COLO829 (cell line): ENCODE results near the gene AOX1.
A peak's percentile ranks its signal among the peaks of the same experiment; 100 is the strongest.
"Not testable (repeated sequence)": the region's sequence is repeated elsewhere in the genome, so short reads cannot be mapped to it uniquely, and the experiment has no call there.

Experiments used
- DNase-seq: peaks from one replicate; pipeline ENCODE4 v3.0.0; 2012; ENCODE audit warnings: low spot score

Gene AOX1

DNA sequence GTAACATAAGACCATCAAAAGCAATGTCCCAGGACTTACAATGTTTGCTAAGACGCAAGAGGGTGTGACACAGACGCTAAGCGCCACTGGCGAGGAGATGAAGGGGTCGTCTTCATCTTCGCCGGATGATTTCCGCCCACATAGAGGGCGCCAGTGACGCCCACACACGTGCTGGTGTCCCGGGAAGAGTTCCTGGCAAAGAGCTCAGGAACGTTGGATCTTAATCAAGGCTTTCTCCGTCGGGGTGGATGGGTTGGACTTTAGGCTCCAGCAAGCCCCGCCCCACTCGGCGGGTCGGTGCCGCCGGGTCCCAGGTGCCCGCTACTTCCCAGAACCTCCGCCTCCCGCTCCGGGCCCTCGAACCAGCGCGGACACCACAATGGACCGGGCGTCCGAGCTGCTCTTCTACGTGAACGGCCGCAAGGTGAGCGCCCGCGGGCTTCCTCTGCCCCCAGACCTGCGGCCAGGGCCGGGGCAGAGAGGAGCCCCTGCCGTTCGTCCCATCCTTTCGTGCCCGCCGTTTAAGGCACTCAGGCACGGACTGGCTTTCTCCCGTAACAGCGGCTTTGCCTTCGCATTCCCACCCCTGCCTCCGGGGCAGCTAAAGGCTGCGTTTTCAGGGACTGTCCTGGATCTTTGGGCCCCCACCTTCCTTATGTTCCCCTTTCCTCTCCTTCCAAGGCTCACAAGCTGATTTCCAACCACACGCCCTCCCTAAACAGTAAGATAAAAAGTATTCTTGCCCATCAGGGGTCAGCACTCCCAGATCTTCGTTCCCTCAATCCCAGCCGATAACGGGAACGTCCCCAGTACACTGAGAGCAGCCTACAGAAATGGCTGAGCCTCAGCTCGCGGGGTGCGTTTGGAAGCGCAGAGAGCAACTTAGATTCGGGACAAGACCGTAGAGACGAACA is at the start of gene AOX1:
TSS of gene AOX1 (plus strand) at position 285 of the 914 bp plus-strand sequence. CDS start at position 380, 95 bp downstream.
- DNase-seq: no peak

- DNase-seq: no peak
Observed at GRCh38 chr2:200538139-200538538, 47.7 kb upstream of the AOX1 start.

- no peak for DNase-seq
Observed at GRCh38 chr2:200540793-200541192, 45.0 kb upstream of the AOX1 start.

DNA sequence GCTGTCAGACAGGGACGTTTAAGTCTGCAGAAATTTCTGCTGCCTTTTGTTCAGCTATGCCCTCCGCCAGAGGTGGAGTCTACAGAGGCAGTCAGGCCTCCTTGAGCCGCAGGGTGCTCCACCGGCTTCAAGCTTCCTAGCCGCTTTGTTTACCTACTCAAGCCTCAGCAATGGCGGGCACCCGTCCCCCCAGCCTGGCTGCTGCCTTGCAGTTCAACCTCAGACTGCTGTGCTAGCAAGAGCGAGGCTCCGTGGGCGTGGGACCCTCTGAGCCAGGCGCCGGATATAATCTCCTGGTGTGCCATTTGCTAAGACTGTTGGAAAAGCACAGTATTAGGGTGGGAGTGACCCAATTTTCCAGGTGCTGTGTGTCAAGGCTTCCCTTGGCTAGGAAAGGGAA is 19.2 kb upstream of the AOX1 start:
- not testable (repeated sequence) for DNase-seq

DNA sequence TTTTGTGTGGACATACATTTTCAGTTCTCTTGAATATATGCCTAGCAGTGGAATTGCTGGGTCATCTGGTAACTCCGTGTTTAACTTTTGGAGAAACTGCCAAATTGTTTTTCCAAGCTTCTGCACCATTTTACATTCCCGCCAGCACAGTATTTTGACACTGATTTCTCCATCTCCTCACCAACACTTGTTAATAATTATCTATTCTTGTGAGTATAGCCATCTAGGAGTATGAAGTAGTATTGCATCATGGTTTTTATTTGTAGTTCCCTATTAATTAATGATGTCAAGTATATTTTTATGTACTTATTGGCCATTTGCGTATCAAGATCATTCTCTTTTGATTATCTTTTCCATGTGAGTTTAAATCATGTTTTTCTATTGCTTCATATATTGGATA is 17.9 kb upstream of the AOX1 start:
- DNase-seq: no peak

GRCh38 chr2:200575957-200576356 is 9.9 kb upstream of the AOX1 start:
- peak; percentile 45 for DNase-seq

- no peak for DNase-seq
Observed at GRCh38 chr2:200577027-200577426, 8.8 kb upstream of the AOX1 start.

DNA sequence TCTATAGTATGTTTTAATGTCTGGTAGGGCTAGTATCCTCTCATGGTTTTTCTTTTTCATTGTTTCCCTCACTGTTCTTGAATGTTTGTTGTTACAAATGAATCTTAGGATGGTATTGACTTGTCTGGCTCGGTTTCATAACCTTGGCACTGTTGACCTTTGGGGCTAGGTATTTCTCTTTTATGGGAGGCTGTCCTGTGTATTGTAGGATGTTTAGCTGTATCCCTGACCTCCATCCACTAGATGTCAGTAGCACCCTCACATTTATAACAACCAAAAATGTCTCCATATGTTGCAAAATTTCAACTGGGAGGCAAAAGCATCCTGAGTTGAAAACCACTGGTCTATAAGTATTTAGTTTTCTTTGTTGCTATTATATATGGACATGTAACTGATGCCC is 7.0 kb upstream of the AOX1 start:
- peak; percentile 4 for DNase-seq

- DNase-seq: no peak
Observed at GRCh38 chr2:200584639-200585038, 1.2 kb upstream of the AOX1 start.

- no peak for DNase-seq
Observed at GRCh38 chr2:200585340-200585729, 479 bp upstream of the AOX1 start.

- DNase-seq: no peak
Observed at GRCh38 chr2:200586644-200586975, 796 bp downstream of the AOX1 start.

DNA sequence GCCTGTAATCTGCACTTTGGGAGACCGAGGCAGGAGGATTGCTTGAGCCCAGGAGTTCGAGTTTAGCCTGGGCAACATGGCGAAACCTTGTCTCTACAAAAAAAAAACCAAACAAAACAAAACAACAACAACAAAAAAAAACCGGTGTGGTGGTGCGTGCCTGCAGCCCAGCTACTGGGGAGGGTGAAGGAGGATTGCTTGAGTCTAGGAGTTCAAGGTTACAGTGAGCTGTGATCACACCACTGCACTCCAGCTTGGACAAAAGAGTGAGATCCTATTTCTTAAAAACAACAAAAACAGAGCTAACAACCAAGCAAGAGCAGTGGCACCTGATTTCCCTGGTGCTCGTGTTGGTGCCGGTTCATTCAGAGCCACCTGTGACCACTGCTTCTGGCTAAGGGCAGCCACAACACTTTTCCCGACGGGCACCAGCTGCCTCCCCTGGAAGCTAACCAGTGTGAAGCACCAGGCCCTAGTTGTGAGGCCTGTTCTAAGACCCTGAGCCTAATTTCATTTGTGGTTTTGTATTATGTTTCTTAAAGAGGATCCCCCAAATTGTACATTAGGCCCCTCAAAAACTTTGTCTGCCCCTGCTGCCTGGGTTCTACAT is 1.3 kb downstream of the AOX1 start:
- no peak for DNase-seq

GRCh38 chr2:200588076-200588678 is 2.4 kb downstream of the AOX1 start:
- DNase-seq: no peak

GRCh38 chr2:200590090-200590489 is 4.3 kb downstream of the AOX1 start:
- no peak for DNase-seq

DNA sequence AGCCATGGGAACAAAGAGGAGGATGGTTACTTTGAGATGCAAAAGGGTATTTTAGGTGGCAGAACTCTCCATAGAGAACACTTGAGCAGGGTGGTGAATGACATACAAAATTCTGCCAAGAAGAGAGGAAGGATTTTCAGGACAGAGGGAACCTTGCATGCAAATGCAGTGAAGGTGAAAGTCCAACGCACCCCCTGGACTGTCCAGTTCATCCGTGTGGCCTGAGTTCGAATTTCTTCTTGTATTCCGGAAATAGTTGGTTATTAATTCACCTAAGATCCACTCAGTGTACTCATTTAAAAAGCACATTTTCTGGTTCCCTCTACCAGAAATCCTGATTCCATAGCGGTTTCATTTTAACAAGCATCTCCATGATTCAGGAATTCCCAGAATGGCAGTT is 5.5 kb downstream of the AOX1 start:
- DNase-seq: no peak

DNA sequence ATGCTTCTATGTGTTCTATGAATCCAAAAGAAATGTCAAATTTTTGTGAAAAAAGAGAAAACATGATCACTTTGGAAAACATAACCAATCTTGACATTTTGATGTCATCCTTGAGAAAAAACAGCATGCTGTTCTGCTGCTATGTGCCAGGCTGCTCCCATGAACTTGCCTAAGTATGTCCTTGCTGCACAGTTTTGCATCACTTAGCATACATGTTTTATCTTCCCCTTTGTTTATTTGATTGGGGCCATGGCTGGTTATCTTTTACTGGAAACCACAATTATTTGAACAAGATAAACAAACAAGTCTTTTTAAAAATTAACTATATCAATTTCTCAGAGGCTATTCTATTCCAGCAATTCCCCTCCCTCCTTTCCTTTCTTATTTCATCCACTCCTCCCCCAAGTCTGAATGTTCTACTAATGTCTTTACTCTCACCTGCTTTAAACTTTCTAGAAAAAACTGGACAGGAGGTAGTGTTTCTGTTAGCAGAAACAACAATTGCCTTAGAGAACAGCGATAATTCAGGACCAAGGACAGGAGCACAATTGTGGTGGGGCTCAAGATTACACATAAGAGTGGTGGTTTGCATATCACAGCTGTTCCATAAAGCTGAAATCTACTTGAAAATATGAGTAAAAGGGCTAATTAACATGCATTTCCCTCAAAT is 6.7 kb downstream of the AOX1 start:
- no peak for DNase-seq

DNA sequence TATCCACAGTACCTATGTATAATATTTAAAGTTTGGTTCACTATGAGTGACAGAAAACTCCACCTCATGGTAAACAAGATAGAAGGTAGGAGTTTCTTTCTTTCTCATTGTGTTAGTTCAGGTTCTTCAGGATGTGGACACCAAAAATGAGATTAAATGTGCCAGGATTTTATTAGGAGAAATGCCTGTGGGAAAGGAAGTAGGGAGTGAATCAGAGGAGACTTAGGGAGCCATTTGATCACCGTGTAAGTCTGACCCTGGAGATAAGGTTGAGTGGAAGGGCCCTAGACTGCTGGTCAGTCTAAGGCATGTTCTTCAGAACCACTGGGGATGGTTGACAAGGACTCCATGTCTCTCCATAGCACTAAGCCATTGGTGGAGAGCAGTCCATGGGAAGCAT is 8.1 kb downstream of the AOX1 start:
- no peak for DNase-seq

DNA sequence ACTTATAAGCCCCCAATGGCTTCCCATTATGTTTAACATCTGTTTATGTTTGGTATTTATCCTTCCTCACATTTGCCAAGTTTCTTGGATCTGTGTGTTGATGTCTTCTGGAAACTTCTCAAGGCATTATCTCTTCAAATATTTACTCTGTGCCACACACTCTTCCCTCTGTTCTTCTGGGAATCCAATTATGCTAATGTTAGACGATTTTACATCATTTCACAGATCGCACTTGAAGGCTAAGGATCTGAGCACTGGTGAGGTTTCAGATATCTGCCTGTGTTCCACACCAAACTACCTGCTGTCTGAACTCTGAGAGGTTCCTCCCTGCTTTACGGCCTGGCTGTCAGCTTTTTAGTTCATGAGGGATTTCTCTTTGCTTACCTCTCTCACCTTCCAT is 10.1 kb downstream of the AOX1 start:
- DNase-seq: no peak

DNA sequence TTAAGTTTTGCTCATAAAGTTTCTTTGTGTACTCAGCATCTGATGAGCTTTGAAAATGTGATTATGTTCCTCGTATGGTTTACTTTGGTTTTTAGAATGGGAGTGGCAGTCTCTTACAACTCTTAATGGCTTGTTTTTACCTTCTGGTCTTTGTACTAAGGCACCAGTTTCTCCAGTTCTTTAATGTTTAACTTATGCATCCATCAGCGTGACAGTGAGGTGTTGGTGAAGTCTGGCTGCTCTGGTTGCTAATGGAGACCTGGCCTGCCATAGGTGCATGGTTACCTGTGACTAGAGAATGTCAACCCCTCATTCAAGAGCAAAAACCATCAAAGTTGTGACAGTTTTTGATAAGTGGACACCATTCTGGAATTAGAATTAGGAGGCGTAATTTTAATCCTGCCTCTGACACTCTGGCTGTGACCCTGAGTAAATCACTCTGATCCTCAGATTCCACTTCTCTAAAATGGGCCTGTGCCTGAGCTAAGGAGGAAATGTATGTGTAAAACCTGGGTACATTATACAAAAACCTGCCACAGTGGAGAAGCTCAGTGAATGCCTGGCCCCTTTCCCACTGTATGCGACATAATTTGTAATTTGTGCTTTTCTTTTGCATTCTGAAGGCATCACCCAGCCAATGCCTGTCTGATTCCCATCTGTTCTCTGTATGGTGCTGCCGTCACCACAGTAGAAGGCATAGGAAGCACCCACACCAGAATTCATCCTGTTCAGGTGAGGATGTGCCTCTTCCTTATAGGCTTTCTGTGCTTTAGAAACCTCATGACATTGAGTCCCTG is 11.2 kb downstream of the AOX1 start:
- DNase-seq: no peak

- no peak for DNase-seq
Observed at GRCh38 chr2:200599206-200599605, 13.4 kb downstream of the AOX1 start.

- DNase-seq: no peak
Observed at GRCh38 chr2:200600549-200601225, 14.9 kb downstream of the AOX1 start.
